ENCODE data around the gene ANKFY1.

- TF ChIP-seq EZH2 (IDR thresholded peaks at IDR 0.05; ENCODE audit: insufficient read depth, poor library complexity, severe bottlenecking) (no peak), EZH2phosphoT487 (IDR thresholded peaks at IDR 0.05; ENCODE audit: insufficient read depth, low read depth) (no peak)
Measured at GRCh38 chr17:4295686-4296085, 31.9 kb upstream of the ANKFY1 start.
